ENCODE results near the gene CCNI2.

The CCNI2 gene, protein sequence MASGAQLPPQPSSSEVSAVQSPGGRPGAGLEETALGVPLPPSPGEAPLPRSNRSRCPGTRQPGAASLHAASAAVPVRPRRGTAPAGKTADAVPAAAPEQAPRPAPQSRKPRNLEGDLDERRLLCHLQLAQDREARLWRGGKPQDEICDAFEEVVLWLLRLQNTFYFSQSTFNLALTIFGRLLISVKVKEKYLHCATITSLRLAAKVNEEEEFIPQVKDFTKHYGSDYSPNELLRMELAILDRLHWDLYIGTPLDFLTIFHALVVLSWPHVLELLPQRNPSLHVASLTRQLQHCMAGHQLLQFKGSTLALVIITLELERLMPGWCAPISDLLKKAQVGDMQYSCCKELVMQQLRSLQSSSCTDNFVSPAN

DNA sequence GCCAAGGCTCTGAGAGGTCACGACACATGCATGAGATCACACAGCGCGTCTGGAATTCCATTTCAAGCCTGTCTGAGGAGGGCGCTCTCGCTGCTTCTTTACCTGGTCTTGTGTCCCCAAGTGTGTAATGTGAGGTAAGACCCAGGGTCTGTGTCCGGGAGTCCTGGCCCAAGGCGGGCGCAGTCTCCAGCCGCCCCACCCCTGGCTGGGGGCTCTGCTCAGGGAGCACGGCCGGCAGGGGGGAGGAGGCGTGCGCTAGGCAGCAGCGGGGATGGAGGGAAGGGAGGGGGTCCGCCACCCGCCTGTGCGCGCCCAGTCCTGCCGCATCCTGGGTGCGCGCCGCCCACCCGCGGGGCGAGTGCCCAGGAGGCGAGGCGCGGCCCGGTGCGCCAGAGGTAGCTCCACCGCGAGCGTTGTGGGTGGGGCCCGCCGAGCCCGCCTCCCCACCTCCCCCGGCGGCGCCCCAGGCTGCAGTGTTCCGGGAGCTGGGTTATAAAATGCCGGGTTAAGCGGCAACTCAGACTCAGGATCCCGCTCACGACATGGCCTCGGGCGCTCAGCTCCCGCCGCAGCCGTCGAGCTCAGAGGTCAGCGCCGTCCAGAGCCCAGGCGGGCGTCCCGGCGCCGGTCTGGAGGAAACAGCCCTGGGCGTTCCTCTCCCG lies at the start of gene CCNI2:
Gene CCNI2 (plus strand): TSS at position 473 of the 662 bp plus-strand sequence. CDS start 70 bp downstream, at position 543.
- no peaks in the 10 kb centered on the region for H3K9me3 ChIP-seq (ENCODE audit: low read length)
- no peak within 1 kb of the TSS for H3K27ac ChIP-seq (ENCODE audit: low read depth, low read length)
- H3K4me3 ChIP-seq (ENCODE audit: low read depth in 1 of 2, low read length in 2 of 2), result peak within 1 kb of the TSS; percentile 9 to 28
- no peak within 1 kb of the TSS for H3K9ac ChIP-seq (ENCODE audit: low read length)
- no peaks in the 10 kb centered on the region for H3K36me3 ChIP-seq (ENCODE audit: insufficient read depth, low read length)
- no peaks in the 10 kb centered on the region for H3K4me1 ChIP-seq (ENCODE audit: insufficient read depth, low read length)
- H3K27me3 ChIP-seq (ENCODE audit: control insufficient read depth in 1 of 2, insufficient read depth in 2 of 2, low read length in 2 of 2), result peaks cover 17 to 35% of the 10 kb centered on the region in 2 donors

DNA sequence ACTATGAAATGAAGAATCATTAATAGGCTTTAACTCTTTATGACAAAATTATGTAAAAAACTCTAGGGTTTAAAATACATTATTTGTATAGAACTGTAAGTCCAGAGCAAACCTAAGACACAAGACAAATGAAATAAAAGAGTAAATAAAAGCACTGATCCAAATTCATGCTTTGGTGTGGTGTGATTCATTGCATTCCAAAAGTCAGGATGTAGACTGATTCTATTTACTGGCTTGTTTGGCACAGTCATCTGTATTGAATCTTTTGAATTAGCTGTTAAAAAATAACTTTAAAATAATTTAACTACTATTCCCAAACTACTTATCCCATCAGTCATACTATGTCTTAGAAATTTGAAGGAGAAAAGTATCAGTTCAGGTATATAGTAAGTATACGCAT lies 42.4 kb upstream of the CCNI2 start:
- peaks cover 14% of the 10 kb centered on the region for H3K36me3 ChIP-seq (ENCODE audit: insufficient read depth, low read length)
- H3K9ac ChIP-seq (ENCODE audit: low read length), result no peak overlapping the region
- H3K27me3 ChIP-seq (ENCODE audit: control insufficient read depth in 1 of 2, insufficient read depth in 2 of 2, low read length in 2 of 2), result no peaks in the 10 kb centered on the region
- H3K9me3 ChIP-seq (ENCODE audit: low read length), result no peaks in the 10 kb centered on the region
- H3K27ac ChIP-seq (ENCODE audit: low read depth, low read length), result no peak overlapping the region
- H3K4me3 ChIP-seq (ENCODE audit: low read depth in 1 of 2, low read length in 2 of 2), result no peak overlapping the region
- H3K4me1 ChIP-seq (ENCODE audit: insufficient read depth, low read length), result no peaks in the 10 kb centered on the region

DNA sequence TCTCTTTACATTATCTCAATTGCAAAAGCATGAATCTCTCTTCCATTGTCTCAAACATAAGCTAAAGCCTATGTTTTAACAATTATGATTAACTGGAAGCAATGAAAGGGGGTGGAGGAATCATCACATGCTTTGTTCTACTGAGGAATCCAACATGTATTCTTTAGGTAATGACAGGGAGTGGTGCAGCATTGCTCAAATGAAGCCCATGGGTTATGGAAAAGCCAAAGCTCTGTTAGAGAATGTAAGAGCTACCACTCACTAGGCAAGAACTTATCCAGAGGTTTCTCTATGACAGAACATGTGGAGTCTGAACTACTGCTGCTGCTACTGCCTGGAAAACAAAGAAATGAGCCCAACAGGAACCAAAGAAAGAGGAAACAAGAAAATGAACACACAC lies 38.6 kb upstream of the CCNI2 start:
- Histone ChIP-seq H3K4me3 (ENCODE audit: low read depth in 1 of 2, low read length in 2 of 2) (no peak overlapping the region), H3K4me1 (ENCODE audit: insufficient read depth, low read length) (no peaks in the 10 kb centered on the region), H3K9me3 (ENCODE audit: low read length) (no peaks in the 10 kb centered on the region), H3K27me3 (ENCODE audit: control insufficient read depth in 1 of 2, insufficient read depth in 2 of 2, low read length in 2 of 2) (no peaks in the 10 kb centered on the region), H3K9ac (ENCODE audit: low read length) (no peak overlapping the region), H3K27ac (ENCODE audit: low read depth, low read length) (no peak overlapping the region), H3K36me3 (ENCODE audit: insufficient read depth, low read length) (no peaks in the 10 kb centered on the region)

DNA sequence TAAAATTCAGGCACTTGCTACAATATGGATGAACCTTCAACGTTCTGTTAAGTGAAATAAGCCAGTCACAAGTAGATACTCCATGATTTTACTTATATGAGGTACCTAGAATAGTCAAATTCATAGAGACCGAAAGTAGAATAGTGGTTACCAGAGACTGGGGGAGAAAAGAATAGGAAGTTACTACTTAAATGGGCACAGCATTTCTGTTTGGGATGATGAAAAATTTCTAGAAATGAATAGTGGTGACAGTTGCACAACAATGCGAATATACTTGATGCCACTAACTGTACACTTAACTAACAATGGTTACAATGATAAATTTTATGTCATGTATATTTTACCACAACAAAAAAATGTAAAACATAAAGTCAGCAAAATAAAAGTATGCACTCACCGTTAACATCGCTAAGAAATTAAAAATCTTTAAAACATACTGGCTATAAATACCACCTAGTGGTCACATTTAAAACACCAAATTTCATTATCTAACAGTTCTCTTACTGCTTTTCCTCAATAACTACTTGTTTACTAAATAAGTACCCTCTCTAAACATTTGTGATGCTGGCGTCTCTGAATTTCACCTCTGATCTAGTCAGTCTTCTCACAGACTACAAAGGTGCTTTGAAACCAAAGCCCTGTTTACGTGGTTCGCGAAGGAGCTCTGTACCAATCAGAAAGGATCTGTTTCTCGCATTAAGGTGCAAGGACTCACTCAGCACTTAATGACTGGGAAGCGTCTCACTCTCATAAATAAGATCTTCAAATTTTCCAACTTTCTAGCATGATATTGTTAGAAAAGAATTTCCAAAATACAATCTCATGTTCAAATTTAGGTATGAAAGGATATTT lies 32.5 kb upstream of the CCNI2 start:
- Histone ChIP-seq H3K9ac (ENCODE audit: low read length) (no peak overlapping the region), H3K9me3 (ENCODE audit: low read length) (no peaks in the 10 kb centered on the region)

DNA sequence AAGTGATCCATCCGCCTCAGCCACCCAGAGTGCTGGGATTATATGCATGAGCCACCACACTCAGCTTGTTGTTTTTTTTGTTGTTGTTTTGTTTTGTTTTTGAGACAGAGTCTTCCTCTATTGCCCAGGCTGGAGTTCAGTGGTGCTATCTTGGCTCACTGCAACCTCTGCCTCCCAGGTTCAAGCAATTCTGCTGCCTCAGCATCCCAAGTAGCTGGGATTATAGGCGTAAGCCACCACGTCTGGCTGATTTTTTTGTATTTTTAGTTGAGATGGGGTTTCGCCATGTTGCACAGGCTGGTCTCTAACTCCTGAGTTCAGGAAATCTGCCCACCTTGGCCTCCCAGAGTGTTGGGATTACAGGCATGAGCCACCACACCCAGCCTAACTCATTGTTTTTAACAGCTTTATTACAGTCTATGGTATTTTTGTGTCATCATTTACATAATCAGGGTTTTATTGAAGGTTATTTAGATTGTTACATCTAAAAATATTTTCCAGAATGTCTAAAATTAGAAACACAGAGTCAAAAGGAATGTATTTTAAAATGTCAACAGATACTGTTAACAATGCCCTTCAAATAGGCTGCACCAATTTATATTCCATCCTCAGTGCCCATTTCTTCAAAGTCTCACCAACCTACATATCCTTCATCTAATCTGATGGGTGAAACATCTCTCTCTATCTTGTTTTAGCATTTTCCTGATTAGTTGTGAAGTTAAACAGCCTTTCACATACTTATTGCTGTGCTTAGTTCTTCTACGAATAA lies 28.5 kb upstream of the CCNI2 start:
- Histone ChIP-seq H3K9me3 (ENCODE audit: low read length) (no peaks in the 10 kb centered on the region), H3K27ac (ENCODE audit: low read depth, low read length) (no peak overlapping the region), H3K27me3 (ENCODE audit: control insufficient read depth in 1 of 2, insufficient read depth in 2 of 2, low read length in 2 of 2) (no peaks in the 10 kb centered on the region), H3K36me3 (ENCODE audit: insufficient read depth, low read length) (no peaks in the 10 kb centered on the region), H3K4me3 (ENCODE audit: low read depth in 1 of 2, low read length in 2 of 2) (no peak overlapping the region), H3K9ac (ENCODE audit: low read length) (no peak overlapping the region), H3K4me1 (ENCODE audit: insufficient read depth, low read length) (no peaks in the 10 kb centered on the region)

More for the DNA sequence above, 32.5 kb upstream of the CCNI2 start:
- Histone ChIP-seq H3K4me1 (ENCODE audit: insufficient read depth, low read length) (no peaks in the 10 kb centered on the region), H3K27me3 (ENCODE audit: control insufficient read depth in 1 of 2, insufficient read depth in 2 of 2, low read length in 2 of 2) (no peaks in the 10 kb centered on the region), H3K36me3 (ENCODE audit: insufficient read depth, low read length) (no peaks in the 10 kb centered on the region), H3K27ac (ENCODE audit: low read depth, low read length) (no peak overlapping the region), H3K4me3 (ENCODE audit: low read depth in 1 of 2, low read length in 2 of 2) (no peak overlapping the region)

DNA sequence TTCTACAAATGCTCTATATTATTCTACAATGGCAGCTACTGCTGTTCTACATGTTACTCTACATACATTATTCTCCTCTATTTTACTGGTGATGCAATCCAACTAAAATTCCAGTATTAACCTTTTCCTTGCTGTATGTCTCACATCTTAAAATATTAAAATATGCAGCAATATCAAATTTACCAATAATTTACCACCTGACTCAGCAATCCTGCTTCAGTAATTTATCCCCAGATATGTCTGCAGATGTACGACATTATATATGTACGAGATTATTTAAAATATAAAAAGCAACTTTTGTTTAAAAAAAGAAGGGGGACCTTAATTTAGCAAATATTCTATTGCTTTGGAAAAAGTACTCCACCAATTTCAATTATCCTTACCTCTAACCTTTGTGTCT lies 21.5 kb upstream of the CCNI2 start:
- Histone ChIP-seq H3K4me1 (ENCODE audit: insufficient read depth, low read length) (no peaks in the 10 kb centered on the region), H3K36me3 (ENCODE audit: insufficient read depth, low read length) (no peaks in the 10 kb centered on the region), H3K9ac (ENCODE audit: low read length) (no peak overlapping the region), H3K9me3 (ENCODE audit: low read length) (no peaks in the 10 kb centered on the region), H3K27ac (ENCODE audit: low read depth, low read length) (no peak overlapping the region), H3K27me3 (ENCODE audit: control insufficient read depth in 1 of 2, insufficient read depth in 2 of 2, low read length in 2 of 2) (no peaks in the 10 kb centered on the region), H3K4me3 (ENCODE audit: low read depth in 1 of 2, low read length in 2 of 2) (no peak overlapping the region)

DNA sequence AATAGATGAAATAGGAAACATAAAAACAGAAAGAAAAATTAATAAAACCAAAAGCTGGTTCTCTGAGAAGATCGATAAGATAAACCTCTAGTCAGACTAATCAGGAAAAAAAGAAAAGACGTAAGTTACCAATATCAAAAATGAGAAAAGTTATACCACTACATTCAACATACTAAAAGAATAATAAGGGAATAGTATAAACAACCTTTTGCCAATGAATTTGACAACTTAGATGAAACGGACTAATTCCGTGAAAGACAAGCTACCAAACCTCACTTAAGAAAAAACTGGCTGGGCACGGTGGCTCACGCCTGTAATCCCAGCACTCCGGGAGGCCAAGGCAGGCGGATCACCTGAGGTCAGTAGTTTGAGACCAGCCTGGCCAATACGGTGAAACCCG lies 17.3 kb upstream of the CCNI2 start:
- H3K36me3 ChIP-seq (ENCODE audit: insufficient read depth, low read length), result no peaks in the 10 kb centered on the region
- H3K4me3 ChIP-seq (ENCODE audit: low read depth in 1 of 2, low read length in 2 of 2), result no peak overlapping the region
- H3K4me1 ChIP-seq (ENCODE audit: insufficient read depth, low read length), result no peaks in the 10 kb centered on the region
- H3K9me3 ChIP-seq (ENCODE audit: low read length), result no peaks in the 10 kb centered on the region
- H3K9ac ChIP-seq (ENCODE audit: low read length), result no peak overlapping the region
- no peak overlapping the region for H3K27ac ChIP-seq (ENCODE audit: low read depth, low read length)
- H3K27me3 ChIP-seq (ENCODE audit: control insufficient read depth in 1 of 2, insufficient read depth in 2 of 2, low read length in 2 of 2), result no peaks in the 10 kb centered on the region

DNA sequence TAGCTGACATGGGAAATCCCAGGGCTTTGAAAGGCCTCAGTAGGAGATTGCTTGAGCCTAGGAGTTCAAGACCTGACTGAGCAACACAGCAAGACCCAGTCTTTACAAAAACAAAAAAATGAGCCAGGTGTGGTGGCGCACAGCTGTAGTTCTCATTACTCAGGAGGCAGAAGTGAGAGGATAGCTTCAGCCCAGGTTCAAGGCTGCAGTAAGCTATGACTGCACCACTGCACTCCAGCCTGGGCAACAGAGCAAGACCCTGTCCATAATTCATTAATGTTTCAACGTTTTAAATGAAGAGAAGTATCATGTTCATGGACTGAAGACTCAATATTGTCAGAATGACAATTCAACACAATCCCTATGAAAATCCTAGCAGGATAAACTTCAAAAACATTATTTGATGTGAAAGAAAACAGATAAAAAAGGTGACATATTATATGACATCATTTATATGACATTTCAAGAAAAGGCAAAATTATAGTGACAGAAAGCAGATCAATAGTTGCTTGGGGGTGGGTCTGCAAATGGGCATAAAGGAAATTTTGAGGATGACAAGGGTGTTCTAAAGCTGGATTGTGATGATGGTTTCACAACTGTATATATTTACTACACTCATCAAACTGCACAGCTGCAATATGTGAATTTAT lies 13.6 kb upstream of the CCNI2 start:
- H3K4me3 ChIP-seq (ENCODE audit: low read depth in 1 of 2, low read length in 2 of 2), result no peak overlapping the region
- no peaks in the 10 kb centered on the region for H3K27me3 ChIP-seq (ENCODE audit: control insufficient read depth in 1 of 2, insufficient read depth in 2 of 2, low read length in 2 of 2)
- no peaks in the 10 kb centered on the region for H3K36me3 ChIP-seq (ENCODE audit: insufficient read depth, low read length)
- H3K9me3 ChIP-seq (ENCODE audit: low read length), result no peaks in the 10 kb centered on the region
- peaks cover 9% of the 10 kb centered on the region for H3K4me1 ChIP-seq (ENCODE audit: insufficient read depth, low read length)
- H3K9ac ChIP-seq (ENCODE audit: low read length), result no peak overlapping the region
- H3K27ac ChIP-seq (ENCODE audit: low read depth, low read length), result no peak overlapping the region

DNA sequence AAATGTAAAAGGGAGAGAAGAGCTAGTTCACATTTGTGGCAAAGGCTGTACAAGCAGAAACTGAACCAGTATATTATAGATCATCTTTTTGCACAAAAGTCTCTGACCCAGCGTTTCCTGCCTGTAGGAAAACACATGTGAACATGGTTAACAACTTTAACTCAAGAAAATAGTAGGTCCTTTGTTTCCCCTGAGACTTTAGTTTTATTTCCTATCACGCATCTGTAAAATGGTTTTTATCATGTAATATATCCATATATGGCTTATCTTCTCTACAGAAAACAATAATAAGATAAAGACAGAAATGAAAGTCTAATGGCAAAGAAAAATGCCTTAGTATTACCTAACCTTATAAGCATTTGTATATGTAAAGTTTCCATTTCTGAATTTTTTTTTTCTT lies 12.5 kb upstream of the CCNI2 start:
- Histone ChIP-seq H3K4me1 (ENCODE audit: insufficient read depth, low read length) (peaks cover 9% of the 10 kb centered on the region), H3K36me3 (ENCODE audit: insufficient read depth, low read length) (no peaks in the 10 kb centered on the region)

DNA sequence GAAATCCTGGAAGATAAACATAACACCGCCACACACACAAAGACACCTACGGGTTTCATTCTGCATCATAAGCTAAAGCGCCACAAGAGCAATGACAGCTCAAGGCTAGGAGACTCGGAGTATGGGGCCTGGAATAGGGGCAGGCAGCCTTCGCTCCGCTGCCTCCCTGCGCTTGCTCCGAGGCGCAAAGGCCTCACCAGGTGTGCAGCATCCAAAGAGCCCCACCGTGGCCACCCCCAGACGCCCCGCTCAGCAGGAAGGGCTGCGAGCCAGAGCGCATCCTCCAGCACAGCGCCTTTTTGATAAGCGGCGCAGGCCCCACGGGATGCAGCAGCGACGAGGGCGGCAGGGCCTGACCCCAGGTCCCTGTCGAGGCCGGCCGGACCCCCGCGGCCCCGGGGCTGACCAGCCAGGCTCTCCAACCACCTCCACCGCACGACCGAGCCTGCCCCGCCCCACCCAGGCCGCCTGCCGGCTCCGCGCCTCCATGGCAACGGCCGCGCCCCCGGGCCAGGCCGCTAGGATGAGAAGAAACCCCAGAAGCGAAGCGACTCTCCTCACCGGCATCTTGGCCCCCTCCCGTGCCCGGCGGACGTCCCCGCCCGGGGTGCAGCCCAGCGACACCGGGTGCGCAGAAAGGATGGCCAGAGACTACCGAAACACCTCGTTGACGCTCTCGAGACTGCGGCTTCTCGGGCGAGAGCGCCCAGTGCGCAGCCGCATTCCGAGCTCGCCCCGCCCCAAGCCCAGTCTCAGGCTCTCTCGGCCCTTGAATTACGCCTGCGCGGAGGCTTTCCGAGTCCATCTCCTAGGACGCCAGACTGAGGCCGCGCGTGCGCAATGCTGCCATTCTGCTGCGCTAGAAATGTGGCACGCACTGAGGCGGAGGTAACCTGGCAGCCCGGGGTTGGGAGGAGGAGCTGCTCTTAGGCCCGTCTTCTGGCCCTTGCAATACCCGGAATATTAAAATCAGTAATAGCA lies 10.1 kb upstream of the CCNI2 start, which contains the start of gene KIF3A:
Gene KIF3A (minus strand): TSS at position 694 of the 981 bp plus-strand sequence. CDS start 127 bp downstream, at position 567.
- H3K27ac ChIP-seq (ENCODE audit: low read depth, low read length), result peak within 1 kb of the TSS; percentile 61
- no peaks in the 10 kb centered on the region for H3K27me3 ChIP-seq (ENCODE audit: control insufficient read depth in 1 of 2, insufficient read depth in 2 of 2, low read length in 2 of 2)
- peaks cover 9% of the 10 kb centered on the region for H3K4me1 ChIP-seq (ENCODE audit: insufficient read depth, low read length)
- H3K4me3 ChIP-seq (ENCODE audit: low read depth in 1 of 2, low read length in 2 of 2), result peak within 1 kb of the TSS; percentile 70 to 75
- H3K9ac ChIP-seq (ENCODE audit: low read length), result peak within 1 kb of the TSS; percentile 42
- no peaks in the 10 kb centered on the region for H3K9me3 ChIP-seq (ENCODE audit: low read length)
- H3K36me3 ChIP-seq (ENCODE audit: insufficient read depth, low read length), result no peaks in the 10 kb centered on the region

More for the DNA sequence above, 12.5 kb upstream of the CCNI2 start:
- no peak overlapping the region for H3K4me3 ChIP-seq (ENCODE audit: low read depth in 1 of 2, low read length in 2 of 2)
- H3K27ac ChIP-seq (ENCODE audit: low read depth, low read length), result no peak overlapping the region
- H3K9ac ChIP-seq (ENCODE audit: low read length), result no peak overlapping the region
- H3K9me3 ChIP-seq (ENCODE audit: low read length), result no peaks in the 10 kb centered on the region
- no peaks in the 10 kb centered on the region for H3K27me3 ChIP-seq (ENCODE audit: control insufficient read depth in 1 of 2, insufficient read depth in 2 of 2, low read length in 2 of 2)

All from muscle layer of colon (tissue), 2 donors.